ENCODE data around the gene PARVA.

GRCh38 chr11:12552692-12553091 is 175.3 kb downstream of the PARVA start:
- TF ChIP-seq, protein P1, sequence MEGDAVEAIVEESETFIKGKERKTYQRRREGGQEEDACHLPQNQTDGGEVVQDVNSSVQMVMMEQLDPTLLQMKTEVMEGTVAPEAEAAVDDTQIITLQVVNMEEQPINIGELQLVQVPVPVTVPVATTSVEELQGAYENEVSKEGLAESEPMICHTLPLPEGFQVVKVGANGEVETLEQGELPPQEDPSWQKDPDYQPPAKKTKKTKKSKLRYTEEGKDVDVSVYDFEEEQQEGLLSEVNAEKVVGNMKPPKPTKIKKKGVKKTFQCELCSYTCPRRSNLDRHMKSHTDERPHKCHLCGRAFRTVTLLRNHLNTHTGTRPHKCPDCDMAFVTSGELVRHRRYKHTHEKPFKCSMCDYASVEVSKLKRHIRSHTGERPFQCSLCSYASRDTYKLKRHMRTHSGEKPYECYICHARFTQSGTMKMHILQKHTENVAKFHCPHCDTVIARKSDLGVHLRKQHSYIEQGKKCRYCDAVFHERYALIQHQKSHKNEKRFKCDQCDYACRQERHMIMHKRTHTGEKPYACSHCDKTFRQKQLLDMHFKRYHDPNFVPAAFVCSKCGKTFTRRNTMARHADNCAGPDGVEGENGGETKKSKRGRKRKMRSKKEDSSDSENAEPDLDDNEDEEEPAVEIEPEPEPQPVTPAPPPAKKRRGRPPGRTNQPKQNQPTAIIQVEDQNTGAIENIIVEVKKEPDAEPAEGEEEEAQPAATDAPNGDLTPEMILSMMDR (IDR thresholded peaks at IDR 0.05), result no peak
- no peak for TF ChIP-seq POLR2A (IDR thresholded peaks at IDR 0.05)

Measured in body of pancreas (tissue), 4 donors.